WERI-Rb-1 (cell line): ENCODE data around the gene ARID1B.

Source experiments
- DNase-seq: peaks from one replicate; pipeline ENCODE4 v3.0.0-alpha.2; 2020
- H3K27ac ChIP-seq: fragments of 250-450 bp; sonication (Bioruptor Pico); 2 replicates; pipeline ENCODE4 v1.5.1; 2020; ENCODE audit warnings: mild to moderate bottlenecking, moderate library complexity
- H3K27me3 ChIP-seq: fragments of 250-450 bp; sonication (Bioruptor Pico); 2 replicates; pipeline ENCODE4 v1.5.1; 2021; ENCODE audit warnings: mild to moderate bottlenecking, low read depth, moderate library complexity; ENCODE audit not compliant: insufficient read depth, severe bottlenecking
- H3K36me3 ChIP-seq: fragments of 250-450 bp; sonication (Bioruptor Pico); 2 replicates; pipeline ENCODE4 v1.5.1; 2020; ENCODE audit warnings: mild to moderate bottlenecking, moderate library complexity
- H3K4me3 ChIP-seq: 2 replicates; pipeline ENCODE4 v1.5.1; 2011; ENCODE audit warnings: low read depth, mild to moderate bottlenecking, control low read depth, low read length
- H3K9me3 ChIP-seq: fragments of 250-450 bp; sonication (Bioruptor Pico); 2 replicates; pipeline ENCODE4 v1.5.1; 2021; ENCODE audit warnings: mild to moderate bottlenecking, moderate library complexity; ENCODE audit not compliant: severe bottlenecking
- CTCF ChIP-seq: IDR thresholded peaks from 2 replicates; pipeline ENCODE4 v1.5.1; 2011; ENCODE audit warnings: low read depth, mild to moderate bottlenecking, control low read depth, inconsistent platforms, low read length

Gene ARID1B

DNA sequence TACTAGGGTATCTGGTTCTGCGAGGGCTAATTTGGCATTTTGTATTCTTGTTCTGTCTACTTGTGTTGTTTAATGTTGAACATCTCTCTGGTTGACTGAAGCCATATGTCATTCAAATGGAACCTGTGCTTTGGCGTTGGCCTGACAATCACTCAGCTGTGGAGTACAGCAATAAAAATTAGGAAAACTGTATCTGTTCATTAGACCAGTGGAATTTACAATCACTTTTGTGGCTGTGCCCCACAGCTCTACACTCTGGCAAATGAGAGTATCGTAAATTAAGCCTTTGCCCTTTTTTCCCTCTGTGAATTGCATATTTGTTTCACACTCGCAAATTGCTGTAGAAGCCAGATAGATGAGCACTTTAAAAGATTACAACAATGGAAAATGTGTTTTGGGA is 102.0 kb downstream of the ARID1B start:
- TF ChIP-seq CTCF, result no peak
- Histone ChIP-seq H3K27ac (no peak overlapping the region), H3K36me3 (no peaks in the 10 kb centered on the region), H3K9me3 (no peaks in the 10 kb centered on the region), H3K4me3 (no peak overlapping the region), H3K27me3 (no peaks in the 10 kb centered on the region)
- DNase-seq, result no peak

GRCh38 chr6:156879591-156879990 is 102.4 kb downstream of the ARID1B start:
- no peaks in the 10 kb centered on the region for H3K36me3 ChIP-seq
- DNase-seq, result no peak
- H3K9me3 ChIP-seq, result no peaks in the 10 kb centered on the region
- no peaks in the 10 kb centered on the region for H3K27me3 ChIP-seq
- TF ChIP-seq CTCF, result no peak
- no peak overlapping the region for H3K27ac ChIP-seq
- no peak overlapping the region for H3K4me3 ChIP-seq

DNA sequence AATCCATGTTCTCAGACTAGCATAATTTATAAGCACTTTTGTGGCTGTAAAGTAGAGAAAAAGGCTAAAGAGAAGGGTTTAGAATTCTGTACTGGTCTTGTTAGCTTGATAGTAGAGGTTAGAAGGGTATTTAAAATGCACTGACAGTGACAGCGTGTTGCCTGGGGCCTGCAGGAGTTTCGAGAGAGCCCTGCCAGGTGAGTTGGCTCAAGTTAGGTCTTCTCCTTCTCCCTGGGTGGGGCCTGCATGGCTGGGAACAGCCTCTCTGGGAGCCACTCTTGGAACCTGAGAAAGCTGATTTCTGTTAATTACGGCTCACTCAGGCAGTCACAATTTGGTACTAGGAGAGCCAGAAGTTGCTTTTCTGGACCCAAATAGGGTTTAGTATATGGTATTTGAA is 103.7 kb downstream of the ARID1B start:
- DNase-seq, result no peak
- Histone ChIP-seq H3K27me3 (no peaks in the 10 kb centered on the region), H3K4me3 (no peak overlapping the region), H3K36me3 (no peaks in the 10 kb centered on the region; the same call in 1 of the 2 replicates), H3K27ac (no peak overlapping the region), H3K9me3 (no peaks in the 10 kb centered on the region)
- no peak for TF ChIP-seq CTCF

GRCh38 chr6:156881687-156882629 is 104.8 kb downstream of the ARID1B start:
- no peak for DNase-seq
- Histone ChIP-seq H3K27ac (no peak overlapping the region), H3K9me3 (no peaks in the 10 kb centered on the region), H3K4me3 (no peak overlapping the region), H3K27me3 (no peaks in the 10 kb centered on the region), H3K36me3 (no peaks in the 10 kb centered on the region; the same call in none of the 2 replicates)
- TF ChIP-seq CTCF, result no peak

- DNase-seq, result no peak
- H3K4me3 ChIP-seq, result no peak overlapping the region
- no peaks in the 10 kb centered on the region for H3K27me3 ChIP-seq
- no peaks in the 10 kb centered on the region for H3K9me3 ChIP-seq
- no peaks in the 10 kb centered on the region; the same call in none of the 2 replicates for H3K36me3 ChIP-seq
- TF ChIP-seq CTCF, result no peak
- no peak overlapping the region for H3K27ac ChIP-seq
Observed at GRCh38 chr6:156883497-156884252, 106.5 kb downstream of the ARID1B start.
